Thyroid gland (tissue), 4 donors: ENCODE results near the gene DKK3.

ENCODE experiments used
- CTCF ChIP-seq, 6 experiments: fragments of 200-600 bp in 3 of 6; fragments of 450-650 bp in 3 of 6; sonication (generic) in 3 of 6; IDR thresholded peaks; one replicate each; pipeline ENCODE4 v1.5.1; 2016 to 2019; ENCODE audit warnings: antibody characterized with exemption in 6 of 6, mild to moderate bottlenecking in 2 of 6, inconsistent platforms in 1 of 6, moderate library complexity in 1 of 6
- POLR2A ChIP-seq, 2 donors: fragments of 450-650 bp; IDR thresholded peaks; one replicate each; pipeline ENCODE4 v1.6.1; 2017; ENCODE audit warnings: antibody characterized with exemption in 2 of 2, mild to moderate bottlenecking in 2 of 2, moderate library complexity in 1 of 2

GRCh38 chr11:11947825-11948224 lies 60.6 kb downstream of the DKK3 start:
- TF ChIP-seq POLR2A (IDR thresholded peaks at IDR 0.05) = no peak
- no peak for TF ChIP-seq CTCF (IDR thresholded peaks at IDR 0.05)
